Stimulated activated CD4-positive, alpha-beta T cell treated with anti-CD3 and anti-CD28 coated beads, Interleukin-15, amount 100 ng/mL, for 1 hour (primary cell): ENCODE results near the gene BLOC1S3.

ENCODE experiments used
- DNase-seq, 2 donors: peaks; one replicate each; pipeline ENCODE4 v3.0.0-alpha.2; 2020; ENCODE audit warnings: low read depth in 1 of 2, low spot score in 1 of 2

BLOC1S3 gene, protein sequence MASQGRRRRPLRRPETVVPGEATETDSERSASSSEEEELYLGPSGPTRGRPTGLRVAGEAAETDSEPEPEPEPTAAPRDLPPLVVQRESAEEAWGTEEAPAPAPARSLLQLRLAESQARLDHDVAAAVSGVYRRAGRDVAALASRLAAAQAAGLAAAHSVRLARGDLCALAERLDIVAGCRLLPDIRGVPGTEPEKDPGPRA

DNA sequence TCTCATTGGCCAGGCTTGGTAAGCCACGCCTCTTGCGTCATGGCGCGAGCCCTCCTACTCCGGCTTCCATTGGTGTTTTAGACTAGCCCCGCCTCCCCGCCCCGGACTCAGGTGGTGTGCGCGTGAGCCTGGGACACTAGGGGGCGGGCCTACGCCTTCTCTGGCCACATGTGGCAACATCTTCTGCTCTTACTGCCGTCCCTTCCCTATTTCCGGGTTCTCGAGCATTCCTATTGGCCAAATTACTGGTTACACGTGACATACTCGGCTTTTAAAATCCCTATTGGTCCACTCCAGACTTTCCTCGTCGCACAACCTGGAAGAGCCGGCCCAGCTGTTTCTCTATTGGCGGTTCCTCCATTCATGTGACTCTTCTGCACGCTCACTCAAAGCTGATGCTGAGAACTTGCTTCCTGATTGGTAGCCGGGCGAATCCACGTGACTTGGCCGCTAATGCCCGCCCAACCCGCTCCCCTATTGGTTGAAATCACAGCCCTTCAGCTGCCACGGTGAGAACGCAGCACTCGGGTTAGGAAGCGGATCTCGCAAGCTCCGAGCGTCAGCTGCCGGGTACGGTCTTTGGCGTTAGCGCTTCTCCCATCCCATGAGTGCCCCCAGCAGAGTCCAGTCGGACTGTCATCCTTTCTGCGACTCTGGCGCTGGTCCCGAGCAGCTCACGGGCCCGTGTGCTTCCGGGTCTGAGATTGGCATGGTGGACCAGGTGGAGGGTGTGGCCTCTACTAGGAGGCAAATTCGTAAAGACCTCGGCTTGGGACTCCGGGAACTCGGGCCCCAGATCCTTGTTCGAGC lies at the start of gene BLOC1S3:
Gene BLOC1S3, plus strand, starts transcription at position 523 of the 810 bp plus-strand sequence. CDS start 513 bp downstream, outside the sequence.
- peak; percentile 99 to 100 for DNase-seq

DNA sequence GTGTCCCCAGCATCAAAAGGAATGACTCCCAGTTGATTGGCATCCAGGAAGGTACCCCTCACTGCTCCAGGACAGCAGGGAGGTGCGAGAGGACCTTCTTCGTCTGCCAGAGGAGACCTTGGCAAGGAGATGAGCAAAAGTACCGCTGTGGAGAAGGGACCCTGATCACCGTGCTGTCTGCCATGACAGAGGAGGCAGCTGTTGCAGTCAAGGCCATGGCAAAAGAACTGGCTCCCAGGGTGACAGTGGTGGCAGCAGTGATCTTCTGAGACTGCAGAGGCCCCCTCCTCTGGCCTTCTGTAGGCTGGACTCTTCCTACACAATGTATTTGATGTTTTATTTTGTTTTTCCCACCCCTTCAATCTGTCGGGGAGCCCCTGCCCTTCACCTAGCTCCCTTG lies 49.8 kb upstream of the BLOC1S3 start:
- no peak for DNase-seq

DNA sequence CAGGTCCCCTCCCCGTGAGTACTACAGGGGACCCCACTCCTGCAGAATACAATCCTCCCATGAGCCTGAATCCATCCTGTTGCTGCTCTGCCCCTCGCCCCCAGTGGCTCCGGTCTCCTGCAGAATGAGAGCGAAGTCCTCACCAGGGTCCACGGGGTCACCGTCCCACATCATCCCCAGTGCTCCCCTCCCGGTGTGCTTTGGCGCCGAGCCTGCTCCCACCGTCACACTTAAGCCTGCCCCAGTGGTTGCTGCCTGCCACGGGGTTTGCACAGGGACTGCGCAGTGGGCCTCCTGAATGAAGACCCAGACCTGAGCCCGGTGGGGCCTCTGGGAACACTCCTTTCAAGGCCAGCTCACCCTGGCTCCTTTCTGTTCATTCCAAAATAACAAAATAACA lies 48.3 kb upstream of the BLOC1S3 start:
- DNase-seq: no peak

DNA sequence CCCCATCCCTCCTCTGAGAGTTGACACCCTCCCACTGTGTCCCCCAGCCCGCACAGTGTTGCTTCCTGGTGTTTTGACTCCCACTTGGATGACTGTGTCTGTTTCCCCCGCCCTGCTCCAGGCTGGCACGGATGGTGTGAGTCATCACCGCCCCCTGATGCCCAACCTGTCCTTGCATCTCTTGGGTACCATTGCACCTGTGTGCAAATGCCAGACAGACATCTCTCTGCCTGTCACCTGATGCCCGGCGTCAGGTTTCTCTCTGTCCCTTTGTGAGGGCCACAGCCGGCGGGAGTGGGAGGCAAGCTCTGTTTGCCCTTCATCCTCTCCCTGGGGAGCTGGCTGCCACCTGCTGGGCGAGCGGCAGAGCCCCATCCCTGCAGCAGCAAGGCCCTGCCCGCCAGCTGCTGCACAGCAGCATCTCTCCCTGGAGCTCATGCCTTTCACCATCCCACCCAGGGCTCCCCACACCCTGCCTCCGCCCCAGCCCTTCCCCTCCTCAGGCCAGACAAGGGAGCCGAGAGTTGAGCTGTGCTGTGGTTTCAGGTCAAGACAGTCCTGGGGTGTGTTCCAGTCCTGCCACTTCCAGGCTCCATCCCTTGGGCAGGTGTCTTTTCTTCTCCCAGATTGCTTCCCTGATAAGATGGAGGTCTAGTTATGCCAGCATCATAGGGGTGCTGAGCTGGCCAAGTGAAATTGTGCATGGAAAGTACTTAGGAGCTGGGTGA lies 47.5 kb upstream of the BLOC1S3 start:
- DNase-seq: no peak

DNA sequence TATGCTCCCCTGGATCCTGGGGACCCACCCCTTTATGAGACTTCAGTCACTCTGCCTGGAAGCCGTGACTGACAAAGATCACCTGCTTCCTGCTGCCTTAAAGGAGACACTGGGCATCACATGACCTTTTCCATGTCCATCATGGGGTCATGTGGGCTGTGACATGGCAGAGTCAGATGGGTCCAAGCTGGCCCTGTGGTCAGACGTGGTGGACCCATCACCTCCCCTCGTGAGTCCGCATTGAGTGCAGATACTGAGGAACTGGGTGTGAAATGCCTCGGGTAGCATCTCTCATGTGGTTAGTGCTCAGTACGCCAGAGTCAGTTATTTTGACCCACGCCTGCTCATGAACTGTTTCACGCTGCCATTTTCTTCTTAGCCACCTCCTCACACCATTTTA lies 44.9 kb upstream of the BLOC1S3 start:
- no peak for DNase-seq

DNA sequence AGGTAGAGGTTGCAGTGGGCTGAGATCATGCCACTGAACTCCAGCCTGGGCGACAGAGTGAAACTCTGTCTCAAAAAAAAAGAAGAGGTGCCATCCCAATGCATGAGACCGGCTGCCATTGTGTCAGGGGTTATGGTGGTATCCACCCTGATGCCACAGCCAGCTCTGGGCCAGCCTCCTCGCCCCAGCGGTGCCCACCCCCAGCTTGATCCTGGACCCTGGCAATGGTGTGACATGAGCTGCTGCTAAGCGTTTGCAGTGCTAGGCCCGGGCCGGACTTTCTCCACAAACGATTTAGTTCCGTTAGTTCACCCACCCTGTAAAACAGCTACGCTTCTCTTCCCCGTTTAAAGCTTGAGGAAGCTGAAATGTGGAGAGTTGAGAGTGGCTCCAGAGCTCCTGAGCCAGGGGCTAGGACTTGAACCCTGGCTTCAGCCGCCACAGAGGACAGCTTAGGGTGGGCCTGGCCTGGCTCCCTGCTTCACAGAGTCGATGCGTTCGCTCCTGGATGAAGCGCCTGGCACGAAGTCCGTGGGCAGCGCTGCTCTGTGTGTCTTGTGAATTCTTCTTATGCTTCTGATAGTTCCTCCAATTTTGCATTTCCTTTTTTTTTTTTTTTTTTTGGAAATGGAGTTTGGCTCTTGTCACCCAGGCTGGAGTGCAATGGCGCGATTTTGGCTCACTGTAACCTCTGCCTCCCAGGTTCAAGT lies 43.3 kb upstream of the BLOC1S3 start:
- DNase-seq: no peak

DNA sequence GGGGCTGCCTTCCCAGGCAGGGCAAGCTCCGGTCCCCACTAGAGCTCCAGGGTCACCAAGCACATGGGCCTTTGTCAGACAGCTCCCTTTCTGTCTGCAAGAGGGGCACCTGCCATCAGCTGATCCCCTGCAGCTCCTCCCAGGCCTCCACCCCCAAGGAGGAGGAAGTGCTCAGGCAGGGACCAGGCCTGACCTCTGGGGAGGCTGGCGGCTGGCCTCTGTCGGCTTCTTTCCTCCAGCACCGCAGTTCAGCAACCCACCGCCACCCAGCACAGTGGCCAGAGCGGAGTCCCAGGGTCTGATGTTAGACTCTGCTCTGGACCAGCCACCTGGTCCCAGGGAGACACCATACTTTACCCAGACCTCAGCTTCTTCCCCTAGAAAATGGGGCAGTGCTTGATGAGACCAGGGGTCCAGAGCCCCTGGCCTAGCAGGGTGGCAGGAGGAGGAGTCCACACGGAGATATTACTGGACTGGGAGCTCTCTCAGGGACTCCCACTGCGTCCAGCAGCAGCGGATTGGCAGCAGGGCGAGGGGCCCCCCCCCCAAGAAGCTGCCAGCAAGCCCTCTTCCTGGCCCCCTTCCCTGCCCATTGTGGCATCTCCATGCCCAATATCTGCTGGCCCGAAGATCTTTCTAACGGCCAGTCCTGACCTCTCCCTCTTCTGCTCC lies 41.9 kb upstream of the BLOC1S3 start:
- DNase-seq: no peak

DNA sequence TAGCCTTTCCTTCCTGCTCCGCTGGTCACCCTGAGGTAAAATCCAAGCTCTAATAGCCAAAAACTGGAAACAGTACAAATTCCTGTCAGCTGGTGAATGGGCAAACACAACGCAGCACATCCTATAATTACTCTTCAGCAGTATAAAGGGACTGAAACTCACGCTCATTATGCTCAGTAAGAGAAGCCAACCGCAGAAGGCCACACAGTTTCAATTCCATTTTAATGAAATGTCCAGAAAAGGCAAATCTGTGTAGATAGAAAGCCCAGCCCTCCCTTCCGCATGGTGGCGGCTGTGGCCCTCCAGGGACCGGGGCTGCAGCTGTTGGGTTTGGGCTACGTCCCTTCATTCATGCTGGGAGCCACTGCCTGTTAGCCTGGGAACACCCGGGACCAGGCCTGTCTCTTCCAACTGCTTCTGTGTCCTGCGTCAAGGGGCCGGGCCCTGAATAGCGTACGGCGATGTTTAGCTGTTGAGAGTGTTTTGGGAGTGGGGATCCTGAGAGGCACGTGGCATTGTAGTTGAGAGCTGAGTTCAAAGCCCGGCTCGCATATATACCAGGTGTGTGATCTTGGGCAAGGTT lies 41.3 kb upstream of the BLOC1S3 start:
- DNase-seq: no peak

DNA sequence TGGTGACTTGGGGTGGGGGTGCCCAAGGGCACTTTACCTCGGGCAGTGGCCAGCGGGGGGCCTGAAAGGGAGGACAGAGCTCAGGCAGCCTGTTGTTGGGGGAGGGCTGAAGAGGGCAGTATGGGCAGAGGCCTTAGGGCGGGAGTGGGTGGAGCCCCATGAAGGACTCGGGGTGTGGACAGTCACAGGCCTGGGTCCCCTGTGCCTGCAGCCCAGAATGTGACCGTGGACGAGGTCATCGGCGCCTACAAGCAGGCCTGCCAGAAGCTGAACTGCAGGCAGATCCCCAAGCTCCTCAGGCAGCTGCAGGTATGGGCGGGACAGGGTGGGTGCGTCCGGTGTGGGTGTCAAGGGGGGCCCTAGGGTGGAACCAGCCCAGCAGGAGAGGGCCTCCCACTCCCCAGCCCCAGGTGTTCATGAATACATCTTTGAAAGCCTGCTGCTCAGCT lies 40.3 kb upstream of the BLOC1S3 start:
- no peak for DNase-seq

DNA sequence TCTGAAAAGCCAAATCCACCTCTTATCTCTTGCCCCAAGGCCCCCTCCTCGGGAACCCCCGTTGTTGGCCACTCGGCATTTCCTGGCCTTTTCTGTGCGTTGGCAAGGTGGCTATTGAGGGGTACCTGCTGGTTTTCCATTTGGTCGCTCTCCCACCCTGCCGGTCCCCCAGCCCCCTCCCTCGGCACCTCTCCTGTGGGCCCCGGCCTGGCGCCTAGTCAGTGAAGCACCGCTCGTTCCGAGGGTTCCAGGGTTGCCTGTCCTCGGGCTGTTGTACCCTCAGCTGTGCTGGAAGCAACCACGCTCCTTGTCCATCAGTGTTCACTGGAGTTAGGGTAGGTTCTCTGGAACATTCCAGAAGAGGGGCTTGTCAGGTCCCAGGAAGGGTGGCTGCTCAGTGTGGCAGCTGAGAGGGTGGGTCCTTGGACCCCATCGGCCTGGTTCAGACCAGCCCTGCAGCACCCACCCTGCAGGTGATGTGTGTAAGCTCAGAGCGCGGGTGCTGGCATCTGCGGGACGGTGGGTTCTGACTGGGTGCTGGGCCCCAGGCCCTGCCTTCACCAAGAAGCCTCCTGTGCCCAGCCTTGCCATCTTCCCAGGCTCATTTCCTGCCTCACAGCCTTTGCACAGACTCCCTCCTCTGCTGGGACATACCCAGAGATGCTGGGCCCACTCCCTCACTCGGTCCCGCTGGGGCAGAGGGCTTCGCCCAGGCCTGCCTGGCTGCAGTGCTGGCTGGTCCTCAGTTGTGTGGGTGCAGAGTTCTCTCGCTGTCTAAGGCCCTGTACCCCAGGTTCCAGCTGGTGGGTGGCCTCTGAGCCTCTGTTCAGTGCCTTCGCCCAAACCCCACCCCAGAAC lies 39.1 kb upstream of the BLOC1S3 start:
- DNase-seq: no peak

DNA sequence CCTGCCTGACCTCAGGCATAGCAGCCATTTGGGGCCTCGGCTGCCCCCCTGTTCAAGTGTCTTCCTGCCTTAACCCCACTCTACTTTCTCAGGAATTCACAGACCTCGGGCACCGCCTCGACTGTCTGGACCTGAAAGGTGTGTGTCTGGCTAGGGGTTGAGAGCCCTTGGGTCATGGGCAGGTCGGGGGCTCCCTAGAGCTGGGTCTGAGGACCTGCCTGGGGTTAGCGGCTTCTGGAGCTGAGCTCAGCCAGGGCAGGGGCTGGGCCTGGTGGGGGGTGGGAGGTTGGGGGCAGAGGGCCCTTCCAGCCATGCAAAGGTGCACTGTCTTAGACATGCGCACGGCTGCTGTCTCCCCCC lies 38.5 kb upstream of the BLOC1S3 start:
- DNase-seq: no peak

DNA sequence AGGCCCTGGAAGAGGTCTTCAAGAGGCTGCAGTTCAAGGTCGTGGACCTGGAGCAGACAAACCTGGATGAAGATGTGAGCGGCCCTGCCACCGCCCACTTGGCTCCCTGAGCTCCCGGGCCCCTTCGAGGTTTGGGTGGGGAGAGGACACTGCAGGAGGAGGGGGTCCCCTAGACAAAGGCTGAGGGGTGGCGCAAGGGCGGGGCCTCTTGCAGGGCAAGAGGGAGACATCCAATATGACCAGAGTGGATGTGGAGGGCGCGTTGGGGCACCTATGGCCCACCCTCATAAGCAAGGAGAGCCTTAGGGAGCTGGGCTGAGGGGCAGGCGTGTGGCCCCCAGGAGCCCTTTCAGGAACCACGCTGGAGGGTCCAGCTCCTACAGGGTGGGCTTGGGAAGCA lies 38.1 kb upstream of the BLOC1S3 start:
- no peak for DNase-seq

DNA sequence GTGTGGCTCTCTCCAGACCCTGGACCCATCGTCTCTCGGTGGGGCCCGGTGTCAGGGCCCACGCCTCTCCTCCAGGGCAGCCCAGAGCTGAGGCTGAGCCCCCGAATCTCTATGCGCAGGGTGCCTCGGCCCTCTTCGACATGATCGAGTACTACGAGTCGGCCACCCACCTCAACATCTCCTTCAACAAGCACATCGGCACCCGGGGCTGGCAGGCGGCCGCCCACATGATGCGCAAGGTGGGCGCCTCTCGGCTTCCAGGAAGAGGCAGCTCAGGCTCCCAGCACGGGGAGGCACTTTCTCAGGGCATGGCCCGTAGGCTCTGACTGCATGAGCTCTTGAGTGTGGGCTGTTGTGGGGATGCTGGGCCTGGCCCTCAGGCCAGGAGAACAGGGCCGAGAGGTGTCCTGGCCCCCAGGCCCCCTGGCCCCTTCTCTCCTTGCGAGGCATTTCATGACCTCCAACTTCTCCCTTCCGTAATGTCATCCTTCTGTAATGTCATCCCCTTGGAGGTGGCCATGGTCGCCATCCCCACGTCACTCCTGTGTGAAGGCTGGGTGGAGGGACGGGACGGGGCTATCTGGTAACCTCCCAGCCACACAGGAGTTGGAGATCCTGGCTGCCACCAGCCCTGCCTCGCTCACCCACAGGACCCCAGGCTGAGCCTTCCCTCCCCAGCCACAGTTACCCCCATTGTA lies 37.2 kb upstream of the BLOC1S3 start:
- no peak for DNase-seq

DNA sequence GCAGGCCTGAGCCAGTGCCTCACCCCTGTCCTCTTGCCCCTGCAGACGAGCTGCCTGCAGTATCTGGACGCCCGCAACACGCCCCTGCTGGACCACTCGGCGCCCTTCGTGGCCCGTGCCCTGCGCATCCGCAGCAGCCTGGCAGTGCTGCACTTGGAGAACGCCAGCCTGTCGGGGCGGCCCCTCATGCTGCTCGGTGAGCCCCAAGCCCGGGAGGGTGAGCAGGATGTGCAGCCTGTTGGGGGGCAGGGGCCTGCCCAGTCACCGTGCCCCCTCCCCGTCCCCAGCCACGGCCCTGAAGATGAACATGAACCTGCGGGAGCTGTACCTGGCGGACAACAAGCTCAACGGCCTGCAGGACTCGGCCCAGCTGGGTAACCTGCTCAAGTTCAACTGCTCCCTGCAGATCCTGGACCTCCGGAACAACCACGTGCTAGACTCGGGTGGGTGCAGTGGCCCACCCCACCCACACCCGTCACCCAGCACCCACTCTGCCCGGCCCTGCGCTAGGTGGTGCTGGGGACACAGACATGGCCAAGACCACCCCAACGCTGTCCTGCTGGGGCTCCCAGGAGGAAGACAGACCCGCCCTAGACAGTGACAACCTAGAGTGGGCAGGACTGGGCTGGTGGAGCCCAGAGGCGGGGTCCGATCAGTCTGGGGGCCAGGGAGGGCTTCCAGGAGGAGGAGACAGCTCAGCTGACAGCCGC lies 36.4 kb upstream of the BLOC1S3 start:
- no peak for DNase-seq

DNA sequence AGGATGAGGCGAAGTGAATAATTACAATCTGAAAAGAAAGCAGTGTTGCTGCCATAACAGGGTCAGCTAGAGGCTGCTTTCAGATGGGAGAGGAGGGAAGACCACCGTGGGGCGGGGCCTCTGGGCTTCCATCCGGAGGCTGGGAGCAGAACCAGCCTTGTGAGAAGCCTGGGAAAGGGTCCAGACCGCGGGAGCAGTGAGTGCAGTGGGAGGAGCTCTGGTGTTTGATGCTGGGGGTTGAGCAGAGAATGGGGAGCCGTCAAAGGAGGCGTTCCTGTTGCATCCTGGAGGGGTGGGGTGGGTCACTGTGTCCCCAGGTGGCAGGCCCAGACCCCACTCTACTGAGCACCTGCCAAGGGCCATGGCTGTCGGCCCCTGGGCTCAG lies 35.9 kb upstream of the BLOC1S3 start:
- DNase-seq: no peak

DNA sequence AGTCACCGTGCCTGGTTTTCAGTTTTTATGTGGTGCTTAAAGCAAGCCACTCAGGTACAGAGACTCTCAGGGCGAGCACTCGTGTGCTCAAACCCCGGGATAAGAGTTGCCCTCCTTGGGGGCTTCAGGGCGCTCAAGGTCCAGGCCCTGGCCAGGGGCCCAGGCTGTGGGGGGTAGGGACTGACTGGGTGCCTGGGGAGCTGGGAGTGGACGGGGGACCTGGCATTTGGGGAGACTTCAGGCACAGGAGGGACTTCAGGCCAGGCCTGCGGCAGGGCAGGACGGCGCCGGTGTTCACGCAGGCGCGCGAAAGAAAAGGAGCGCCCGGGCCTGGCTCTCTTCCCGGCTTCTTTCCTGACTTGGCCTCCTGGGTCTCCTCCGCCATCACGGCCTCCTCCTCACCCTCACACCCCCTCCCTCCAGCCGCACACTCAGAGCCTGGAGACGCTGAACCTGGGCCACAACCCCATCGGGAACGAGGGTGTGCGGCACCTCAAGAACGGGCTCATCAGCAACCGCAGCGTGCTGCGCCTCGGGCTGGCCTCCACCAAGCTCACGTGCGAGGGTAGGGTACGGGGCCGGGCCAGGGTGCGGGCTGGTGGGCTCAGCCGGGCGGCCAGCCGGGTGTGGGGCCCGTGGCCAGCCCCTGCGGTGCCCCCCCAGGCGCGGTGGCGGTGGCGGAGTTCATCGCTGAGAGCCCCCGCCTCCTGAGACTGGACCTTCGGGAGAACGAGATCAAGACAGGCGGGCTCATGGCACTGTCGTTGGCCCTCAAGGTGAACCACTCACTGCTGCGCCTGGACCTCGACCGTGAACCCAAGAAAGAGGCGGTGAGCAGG lies 33.9 kb upstream of the BLOC1S3 start:
- DNase-seq: no peak
